Peyer's patch (tissue), 4 donors: ENCODE data around the gene WNT9A. TPM values are rescaled to one million over a fixed set of nuclear protein-coding genes. Genes with fewer than 3 reads are reported as not detected.
"Not testable (repeated sequence)": the region's sequence is repeated elsewhere in the genome, so short reads cannot be mapped to it uniquely, and the experiment has no call there.

Experiments
- DNase-seq, 3 donors: peaks; one replicate each; pipeline ENCODE4 v3.0.0-alpha.2; 2017 to 2019
- H3K27ac ChIP-seq, 4 donors: fragments of 200-600 bp; sonication (generic); one replicate each; pipeline ENCODE4 v1.5.1; 2016 to 2019
- H3K27me3 ChIP-seq, 2 donors: fragments of 200-600 bp; sonication (generic); one replicate each; pipeline ENCODE4 v1.5.1; 2019
- H3K36me3 ChIP-seq, 3 donors: fragments of 200-600 bp; sonication (generic); one replicate each; pipeline ENCODE4 v1.5.1; 2016 to 2019
- H3K4me1 ChIP-seq, 4 donors: fragments of 200-600 bp; sonication (generic); one replicate each; pipeline ENCODE4 v1.5.1; 2016 to 2019
- H3K4me3 ChIP-seq, 4 donors: fragments of 200-600 bp; sonication (generic); 1 replicate in 3 of 4; 2 replicates in 1 of 4; pipeline ENCODE4 v1.5.1; 2016 to 2019; ENCODE audit warnings: mild to moderate bottlenecking in 1 of 4
- H3K9me3 ChIP-seq, 4 donors: fragments of 200-600 bp; sonication (generic); one replicate each; pipeline ENCODE4 v1.5.1; 2016 to 2019; ENCODE audit warnings: mild to moderate bottlenecking in 1 of 4
- POLR2A ChIP-seq, 2 donors: fragments of 450-650 bp; IDR thresholded peaks; one replicate each; pipeline ENCODE4 v1.5.1; 2017; ENCODE audit warnings: antibody characterized with exemption in 2 of 2, mild to moderate bottlenecking in 2 of 2, moderate library complexity in 2 of 2
- total RNA-seq, 4 donors: library from RNA; depleted of rRNA; stranded (reverse); fragments of >200 nt; gene quantifications; one replicate each; pipeline ENCODE4 v1.1.0, GENCODE V29; 2016
- TF ChIP-seq, protein P1 (sequence below), 6 experiments: fragments of 450-650 bp in 4 of 6; fragments of 200-600 bp in 2 of 6; sonication (generic) in 1 of 6; IDR thresholded peaks; one replicate each; pipeline ENCODE4 v1.5.1; 2017 to 2019; ENCODE audit warnings: antibody characterized with exemption in 6 of 6, mild to moderate bottlenecking in 3 of 6, moderate library complexity in 1 of 6

WNT9A gene
- 1 to 10 TPM in 3 of 4 donors, under 1 TPM in 1; 0.83 to 3.5 (median 2.6) TPM for total RNA-seq

GRCh38 chr1:227947676-227948492 is at the start of gene WNT9A:
TSS of gene WNT9A (minus strand) at chr1:227947932. CDS start at chr1:227947887, 45 bp downstream.
- Histone ChIP-seq H3K4me3 (peak within 1 kb of the TSS; percentile 34 to 61 (median 52)), H3K27ac (peak within 1 kb of the TSS; percentile 62 to 86 (median 70)), H3K27me3 (peaks cover 0 to 4% of the 10 kb centered on the region in 2 donors), H3K4me1 (peaks cover 0 to 35% (median 18%) of the 10 kb centered on the region in 4 donors), H3K9me3 (no peaks in the 10 kb centered on the region), H3K36me3 (no peaks in the 10 kb centered on the region)
- peak in 2 of 3 donors; percentile 51 to 61 for DNase-seq
- TF ChIP-seq, protein P1, sequence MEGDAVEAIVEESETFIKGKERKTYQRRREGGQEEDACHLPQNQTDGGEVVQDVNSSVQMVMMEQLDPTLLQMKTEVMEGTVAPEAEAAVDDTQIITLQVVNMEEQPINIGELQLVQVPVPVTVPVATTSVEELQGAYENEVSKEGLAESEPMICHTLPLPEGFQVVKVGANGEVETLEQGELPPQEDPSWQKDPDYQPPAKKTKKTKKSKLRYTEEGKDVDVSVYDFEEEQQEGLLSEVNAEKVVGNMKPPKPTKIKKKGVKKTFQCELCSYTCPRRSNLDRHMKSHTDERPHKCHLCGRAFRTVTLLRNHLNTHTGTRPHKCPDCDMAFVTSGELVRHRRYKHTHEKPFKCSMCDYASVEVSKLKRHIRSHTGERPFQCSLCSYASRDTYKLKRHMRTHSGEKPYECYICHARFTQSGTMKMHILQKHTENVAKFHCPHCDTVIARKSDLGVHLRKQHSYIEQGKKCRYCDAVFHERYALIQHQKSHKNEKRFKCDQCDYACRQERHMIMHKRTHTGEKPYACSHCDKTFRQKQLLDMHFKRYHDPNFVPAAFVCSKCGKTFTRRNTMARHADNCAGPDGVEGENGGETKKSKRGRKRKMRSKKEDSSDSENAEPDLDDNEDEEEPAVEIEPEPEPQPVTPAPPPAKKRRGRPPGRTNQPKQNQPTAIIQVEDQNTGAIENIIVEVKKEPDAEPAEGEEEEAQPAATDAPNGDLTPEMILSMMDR (IDR thresholded peaks at IDR 0.05): no peak
- TF ChIP-seq POLR2A (IDR thresholded peaks at IDR 0.05): no peak

GRCh38 chr1:227996187-227996950 is 48.6 kb upstream of the WNT9A start:
- H3K27me3 ChIP-seq: no peaks in the 10 kb centered on the region
- H3K4me3 ChIP-seq: no peak overlapping the region
- H3K4me1 ChIP-seq: no peaks in the 10 kb centered on the region
- peaks cover 0 to 7% (median 2%) of the 10 kb centered on the region in 4 donors for H3K9me3 ChIP-seq
- no peak for DNase-seq
- no peak overlapping the region for H3K27ac ChIP-seq
- H3K36me3 ChIP-seq: no peaks in the 10 kb centered on the region
- TF ChIP-seq, protein P1 (IDR thresholded peaks at IDR 0.05): no peak
- no peak for TF ChIP-seq POLR2A (IDR thresholded peaks at IDR 0.05)

DNA sequence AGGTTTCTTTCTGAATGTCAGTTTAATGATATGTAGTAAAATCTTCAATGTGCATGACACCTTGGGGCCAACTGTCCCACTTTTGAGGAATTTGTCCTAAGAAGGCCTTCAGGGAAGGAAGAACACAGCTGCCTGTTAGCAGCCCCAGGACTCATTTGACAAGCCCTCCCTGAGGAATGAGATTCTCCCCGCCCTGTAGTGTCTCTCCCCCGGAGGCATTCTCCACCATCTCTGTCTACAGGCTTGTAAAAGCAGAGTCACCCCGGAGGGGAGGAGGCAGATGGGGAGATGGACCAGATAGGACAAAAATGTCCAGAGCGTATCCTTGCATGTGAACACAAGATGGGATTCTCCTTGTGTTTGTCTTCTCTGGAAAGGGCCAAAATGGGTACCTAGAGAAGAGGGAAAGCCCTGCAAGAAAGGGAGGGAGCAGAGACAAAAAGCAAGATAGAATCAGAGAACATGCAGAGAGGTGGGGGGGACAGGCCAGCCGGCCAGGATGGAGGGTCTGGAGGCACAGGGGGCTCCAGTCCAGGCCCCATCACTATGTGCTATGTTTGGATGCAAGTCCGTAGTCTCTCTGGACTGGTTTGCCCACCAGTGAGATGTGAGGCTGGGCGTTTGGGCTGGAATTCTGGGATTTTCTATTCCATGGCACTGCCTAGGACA is 47.0 kb upstream of the WNT9A start:
- Histone ChIP-seq H3K27ac (no peak overlapping the region), H3K4me3 (no peak overlapping the region), H3K36me3 (no peaks in the 10 kb centered on the region), H3K27me3 (no peaks in the 10 kb centered on the region), H3K9me3 (peaks cover 0 to 7% (median 2%) of the 10 kb centered on the region in 4 donors), H3K4me1 (no peaks in the 10 kb centered on the region)
- TF ChIP-seq, protein P1 (IDR thresholded peaks at IDR 0.05): no peak
- no peak for TF ChIP-seq POLR2A (IDR thresholded peaks at IDR 0.05)
- DNase-seq: peak in 1 of 3 donors; percentile 16

- H3K4me1 ChIP-seq: no peaks in the 10 kb centered on the region
- no peak overlapping the region for H3K27ac ChIP-seq
- H3K9me3 ChIP-seq: no peaks in the 10 kb centered on the region
- TF ChIP-seq, protein P1 (IDR thresholded peaks at IDR 0.05): no peak
- no peaks in the 10 kb centered on the region for H3K36me3 ChIP-seq
- H3K4me3 ChIP-seq: no peak overlapping the region
- H3K27me3 ChIP-seq: no peaks in the 10 kb centered on the region
- no peak for DNase-seq
These were observed 39.4 kb upstream of the WNT9A start for GRCh38 chr1:227987181-227987580.

GRCh38 chr1:227975583-227976283 is 28.0 kb upstream of the WNT9A start:
- not testable (repeated sequence) for H3K4me1 ChIP-seq, H3K27me3 ChIP-seq, H3K36me3 ChIP-seq, H3K9me3 ChIP-seq, H3K4me3 ChIP-seq, H3K27ac ChIP-seq
- peak in 1 of 3 donors; percentile 12 for DNase-seq

DNA sequence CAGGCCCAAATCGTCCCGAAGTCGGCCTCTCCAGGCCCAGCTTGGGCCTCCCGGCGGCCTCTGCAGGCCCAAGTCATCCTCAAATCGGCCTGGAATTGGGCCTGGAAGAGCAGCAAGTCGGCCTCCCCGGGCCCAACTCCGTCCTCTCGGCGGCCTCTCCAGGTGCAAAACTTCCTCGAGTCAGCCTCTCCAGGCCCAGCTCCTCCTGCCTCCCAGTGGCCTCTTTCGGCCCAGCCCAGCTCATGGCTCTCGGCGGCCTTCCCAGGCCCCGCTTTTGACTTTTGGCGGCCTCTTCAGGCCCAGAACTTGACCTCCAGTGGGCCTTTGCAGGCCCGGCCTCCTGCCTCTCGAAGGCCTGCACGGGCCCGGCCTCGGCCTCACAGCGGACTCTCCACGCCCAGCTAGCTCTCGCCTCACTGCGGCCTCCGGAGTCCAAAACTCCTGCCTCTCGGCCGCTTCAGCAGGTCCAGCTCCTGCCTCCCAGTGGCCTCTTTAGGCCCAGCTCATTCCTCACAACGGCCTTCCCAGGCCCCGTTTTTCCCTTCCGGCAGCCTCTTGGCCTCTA is 26.1 kb upstream of the WNT9A start:
- not testable (repeated sequence) for H3K4me3 ChIP-seq, H3K36me3 ChIP-seq, H3K27ac ChIP-seq, H3K9me3 ChIP-seq, H3K4me1 ChIP-seq, H3K27me3 ChIP-seq
- peak in 1 of 3 donors; percentile 14 for DNase-seq

DNA sequence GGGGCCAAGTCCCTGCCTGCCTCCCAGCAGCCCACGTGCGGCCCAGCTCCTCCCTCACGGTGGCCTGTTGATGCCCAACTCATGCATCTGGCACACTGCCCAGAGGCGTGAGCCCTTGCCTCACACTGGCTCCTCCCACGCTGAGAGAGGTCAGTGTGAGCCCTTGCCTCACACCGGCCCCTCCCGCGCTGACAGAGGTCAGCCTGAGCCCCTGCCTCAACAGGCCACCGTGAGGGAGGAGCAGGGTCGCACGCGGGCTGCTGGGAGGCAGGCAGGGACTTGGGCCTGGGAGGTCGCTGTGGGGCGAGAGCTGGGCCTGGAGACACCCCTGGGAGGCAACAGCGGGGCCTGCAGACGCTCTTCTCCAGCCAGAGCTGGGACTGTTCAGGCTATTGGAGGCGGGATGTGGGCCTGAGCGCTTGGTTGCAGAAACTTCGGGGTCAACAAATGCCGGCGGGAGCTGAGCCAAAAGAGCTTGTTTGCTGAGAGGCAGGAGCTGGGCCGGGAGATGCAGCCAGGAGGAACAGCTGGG is 25.2 kb upstream of the WNT9A start:
- not testable (repeated sequence) for H3K27me3 ChIP-seq, H3K4me3 ChIP-seq, H3K36me3 ChIP-seq, H3K9me3 ChIP-seq, H3K4me1 ChIP-seq
- H3K27ac ChIP-seq: peak overlapping the region in 1 of 4 donors; percentile 19
- peak in 1 of 3 donors; percentile 44 for DNase-seq

DNA sequence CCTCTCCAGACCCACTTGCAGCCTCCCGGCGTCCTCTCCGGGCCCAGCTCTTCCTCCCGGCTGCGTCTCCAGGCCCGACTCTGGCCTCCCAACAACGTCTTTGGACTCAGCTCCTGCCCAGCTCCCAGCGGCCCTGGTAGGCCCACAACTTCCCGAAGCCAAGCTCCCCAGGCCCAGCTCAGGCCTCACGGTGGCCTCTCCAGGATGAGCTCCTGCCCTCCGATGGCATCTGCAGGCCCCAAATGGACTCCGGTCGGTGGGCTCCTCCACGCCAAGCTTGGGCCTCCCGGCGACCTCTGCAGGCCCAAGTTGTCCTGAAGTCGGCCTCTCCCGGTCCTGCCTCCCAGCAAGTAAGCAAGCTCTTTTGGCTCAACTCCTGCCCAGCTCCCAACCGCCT is 24.5 kb upstream of the WNT9A start:
- not testable (repeated sequence) for H3K4me3 ChIP-seq, H3K4me1 ChIP-seq, H3K27ac ChIP-seq, DNase-seq, H3K9me3 ChIP-seq, H3K36me3 ChIP-seq, H3K27me3 ChIP-seq
